Endothelial cell of umbilical vein (primary cell): ENCODE results near the gene OSBPL10. TPM values are rescaled to one million over a fixed set of nuclear protein-coding genes. Genes with fewer than 3 reads are reported as not detected.

Experiments used
- BruUV-seq: library from RNA; stranded (reverse); fragments of 400-500 nt; replicated peaks from 2 replicates; lab custom pipeline; 2021; lab: Mats Ljungman, UMichigan
- CTCF ChIA-PET: fragments of 300-600, 350-600 bp; sonication (Branson Sonifier 250); formaldehyde crosslinking; loops from one replicate; lab custom pipeline; 2021; ENCODE audit warnings: antibody characterized with exemption, inconsistent platforms; lab: Charles Lee
- POLR2A ChIA-PET: fragments of 300-600, 350-600 bp; sonication (Branson Sonifier 250); formaldehyde crosslinking; loops from one replicate; lab custom pipeline; 2021; ENCODE audit warnings: antibody characterized with exemption, inconsistent platforms; lab: Charles Lee
- DNase-seq: peaks from one replicate; pipeline ENCODE4 v3.0.0-alpha.2; 2011; ENCODE audit warnings: low read depth, low spot score
- FAIRE-seq: peaks from 2 replicates; lab custom pipeline; 2011; peaks lifted over from hg19 to GRCh38; lab: Jason Lieb, UNC
- H2AFZ ChIP-seq: 2 replicates; pipeline ENCODE4 v1.6.0; 2012; ENCODE audit warnings: low read depth, low read length, control low read depth, inconsistent platforms
- H3K27ac ChIP-seq: 2 replicates; pipeline ENCODE4 v1.5.1; 2011; ENCODE audit warnings: low read depth, mild to moderate bottlenecking, control low read depth, low read length, moderate library complexity; ENCODE audit not compliant: insufficient read depth
- H3K27me3 ChIP-seq, 2 experiments: 2 replicates each; pipeline versions ENCODE4 v1.6.0 to v1.6.1; 2011; ENCODE audit warnings: low read length in 2 of 2, mixed read lengths in 1 of 2; ENCODE audit not compliant: control insufficient read depth in 2 of 2, insufficient read depth in 2 of 2
- H3K36me3 ChIP-seq, 2 experiments: 2 replicates in 1 of 2; 3 replicates in 1 of 2; pipeline ENCODE4 v1.5.1; 2011; ENCODE audit warnings: low read length in 2 of 2, mild to moderate bottlenecking in 1 of 2, moderate library complexity in 1 of 2; ENCODE audit not compliant: control insufficient read depth in 2 of 2, insufficient read depth in 2 of 2; ENCODE audit errors: extremely low read depth in 1 of 2
- H3K4me1 ChIP-seq: 3 replicates; pipeline ENCODE4 v1.5.1; 2011; ENCODE audit warnings: mild to moderate bottlenecking, low read length; ENCODE audit not compliant: control insufficient read depth, insufficient read depth; ENCODE audit errors: extremely low read depth
- H3K4me2 ChIP-seq: 2 replicates; pipeline ENCODE4 v1.6.1; 2011; ENCODE audit warnings: low read length, control low read depth, mixed read lengths; ENCODE audit not compliant: insufficient read depth
- H3K4me3 ChIP-seq, 3 experiments: fragments of 200-600 bp in 1 of 3; sonication (generic), shearing (Covaris generic) in 1 of 3; replicated peaks in 1 of 3; 2 replicates each; pipeline ENCODE4 v1.5.1; 2011 to 2016; ENCODE audit warnings: control low read depth in 3 of 3, low read length in 3 of 3, mild to moderate bottlenecking in 2 of 3, inconsistent platforms in 1 of 3, low read depth in 1 of 3, moderate library complexity in 1 of 3; ENCODE audit not compliant: insufficient read depth in 1 of 3
- H3K79me2 ChIP-seq: 2 replicates; pipeline ENCODE4 v1.6.0; 2012; ENCODE audit warnings: low read length, inconsistent platforms; ENCODE audit not compliant: control insufficient read depth, insufficient read depth
- H3K9ac ChIP-seq: replicated peaks from 2 replicates; pipeline ENCODE3; 2011; ENCODE audit warnings: low read length, control low read depth; ENCODE audit not compliant: insufficient read depth; ENCODE audit errors: extremely low read depth
- H3K9me1 ChIP-seq: replicated peaks from 3 replicates; pipeline ENCODE4 v1.6.0; 2011; ENCODE audit warnings: mild to moderate bottlenecking, low read length; ENCODE audit not compliant: control insufficient read depth, insufficient read depth; ENCODE audit errors: extremely low read depth
- H3K9me3 ChIP-seq: replicated peaks from 2 replicates; pipeline ENCODE4 v1.5.1; 2012; ENCODE audit warnings: low read length, inconsistent platforms; ENCODE audit not compliant: control insufficient read depth, insufficient read depth
- H4K20me1 ChIP-seq: replicated peaks from 2 replicates; pipeline ENCODE3; 2011; ENCODE audit warnings: mild to moderate bottlenecking, low read length; ENCODE audit not compliant: control insufficient read depth, insufficient read depth; ENCODE audit errors: extremely low read depth
- EZH2 ChIP-seq: IDR thresholded peaks from 2 replicates; pipeline ENCODE4 v1.6.1; 2012; ENCODE audit warnings: borderline replicate concordance, low read depth, mild to moderate bottlenecking, moderate library complexity, low read length, inconsistent platforms; ENCODE audit not compliant: severe bottlenecking
- FOS ChIP-seq: IDR thresholded peaks from 2 replicates; pipeline ENCODE4 v1.6.1; 2011; ENCODE audit warnings: mild to moderate bottlenecking, low read length, moderate library complexity, borderline replicate concordance; ENCODE audit not compliant: insufficient read depth
- GATA2 ChIP-seq: IDR thresholded peaks from 2 replicates; pipeline ENCODE4 v1.7.0; 2011; ENCODE audit warnings: low read depth, mild to moderate bottlenecking, moderate library complexity, mixed read lengths, low read length; ENCODE audit not compliant: insufficient read length, insufficient read depth
- JUN ChIP-seq: IDR thresholded peaks from 2 replicates; pipeline ENCODE4 v1.6.1; 2011; ENCODE audit warnings: borderline replicate concordance, low read depth; ENCODE audit not compliant: insufficient read length, insufficient read depth
- MYC ChIP-seq: IDR thresholded peaks from one replicate; pipeline ENCODE4 v1.6.1; 2011; ENCODE audit warnings: mild to moderate bottlenecking, low read depth, low read length
- POLR2A ChIP-seq: IDR thresholded peaks from 2 replicates; pipeline ENCODE4 v1.6.1; 2012; ENCODE audit warnings: low read depth, mild to moderate bottlenecking, control low read depth, low read length
- POLR2AphosphoS5 ChIP-seq: IDR thresholded peaks from 2 replicates; pipeline ENCODE4 v1.6.1; 2012; ENCODE audit warnings: low read depth, mild to moderate bottlenecking, control low read depth, low read length, moderate library complexity; ENCODE audit not compliant: insufficient read depth
- dilution Hi-C: fragments of 300-500 bp; cut with MboI; formaldehyde crosslinking; loops from one replicate; pipeline ENCODE4 v1.15.0; 2019; ENCODE audit warnings: low sequenced_read_pairs; ENCODE audit not compliant: extremely low pct_ligation_motif_present
- intact Hi-C: fragments of 100-400 bp; cut with micrococcal nuclease; formaldehyde crosslinking; loops from one replicate; pipeline ENCODE4 v1.10.0; 2022
- polyA plus RNA-seq, 4 experiments: library from polyadenylated mRNA; depleted of rRNA in 3 of 4; stranded (reverse) in 3 of 4; unstranded in 1 of 4; fragments of >200 nt; gene quantifications; 2 replicates each; pipeline versions ENCODE4 v1.2.1 to v1.2.3, GENCODE V29; 2011 to 2012; ENCODE audit warnings: missing spikeins in 1 of 4
- total RNA-seq: library from RNA; stranded (reverse); gene quantifications from 2 replicates; pipeline ENCODE4 v1.2.3, GENCODE V29; 2021
- TF ChIP-seq, protein P1 (sequence below), 2 donors: IDR thresholded peaks; 1 replicate in 1 of 2; 2 replicates in 1 of 2; pipeline ENCODE4 v1.5.1; 2011; ENCODE audit warnings: low read length in 2 of 2, mild to moderate bottlenecking in 2 of 2, moderate library complexity in 2 of 2, control low read depth in 1 of 2, inconsistent platforms in 1 of 2, low read depth in 1 of 2; ENCODE audit not compliant: insufficient read depth in 1 of 2; ENCODE audit errors: extremely low read depth in 1 of 2
- TF ChIP-seq, protein P2 (sequence below): IDR thresholded peaks from 2 replicates; pipeline ENCODE4 v1.6.1; 2011; ENCODE audit not compliant: insufficient read depth, insufficient read length

OSBPL10 gene
- total and polyA plus RNA-seq, 2 donors (not counting 3 experiments of a cell fraction or from before 2014, with no cell fraction given), result 10.8 to 47.6 TPM

GRCh38 chr3:31747785-31748184 lies 233.3 kb downstream of the OSBPL10 start:
- Histone ChIP-seq H4K20me1 (no peaks in the 10 kb centered on the region), H3K27me3 (no peaks in the 10 kb centered on the region), H3K9ac (no peak overlapping the region), H3K4me3 (no peak overlapping the region), H3K9me3 (no peaks in the 10 kb centered on the region), H3K79me2 (no peaks in the 10 kb centered on the region), H3K9me1 (no peaks in the 10 kb centered on the region), H3K4me1 (no peaks in the 10 kb centered on the region), H3K4me2 (no peak overlapping the region), H3K36me3 (no peaks in the 10 kb centered on the region), H3K27ac (no peak overlapping the region), H2AFZ (no peak overlapping the region)
- dilution Hi-C loops, result no loop called here
- intact Hi-C loops, result no loop called here
- FAIRE-seq, result no peak
- TF ChIP-seq POLR2AphosphoS5 (no peak), POLR2A (no peak), FOS (no peak), EZH2 (no peak), GATA2 (no peak), MYC (no peak), JUN (no peak)
- TF ChIP-seq, protein P1, sequence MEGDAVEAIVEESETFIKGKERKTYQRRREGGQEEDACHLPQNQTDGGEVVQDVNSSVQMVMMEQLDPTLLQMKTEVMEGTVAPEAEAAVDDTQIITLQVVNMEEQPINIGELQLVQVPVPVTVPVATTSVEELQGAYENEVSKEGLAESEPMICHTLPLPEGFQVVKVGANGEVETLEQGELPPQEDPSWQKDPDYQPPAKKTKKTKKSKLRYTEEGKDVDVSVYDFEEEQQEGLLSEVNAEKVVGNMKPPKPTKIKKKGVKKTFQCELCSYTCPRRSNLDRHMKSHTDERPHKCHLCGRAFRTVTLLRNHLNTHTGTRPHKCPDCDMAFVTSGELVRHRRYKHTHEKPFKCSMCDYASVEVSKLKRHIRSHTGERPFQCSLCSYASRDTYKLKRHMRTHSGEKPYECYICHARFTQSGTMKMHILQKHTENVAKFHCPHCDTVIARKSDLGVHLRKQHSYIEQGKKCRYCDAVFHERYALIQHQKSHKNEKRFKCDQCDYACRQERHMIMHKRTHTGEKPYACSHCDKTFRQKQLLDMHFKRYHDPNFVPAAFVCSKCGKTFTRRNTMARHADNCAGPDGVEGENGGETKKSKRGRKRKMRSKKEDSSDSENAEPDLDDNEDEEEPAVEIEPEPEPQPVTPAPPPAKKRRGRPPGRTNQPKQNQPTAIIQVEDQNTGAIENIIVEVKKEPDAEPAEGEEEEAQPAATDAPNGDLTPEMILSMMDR (IDR thresholded peaks at IDR 0.05; ENCODE audit: extremely low read depth in 1 of 2, insufficient read depth in 1 of 2, low read depth in 1 of 2, low read length in 2 of 2), result no peak
- TF ChIP-seq, protein P2, sequence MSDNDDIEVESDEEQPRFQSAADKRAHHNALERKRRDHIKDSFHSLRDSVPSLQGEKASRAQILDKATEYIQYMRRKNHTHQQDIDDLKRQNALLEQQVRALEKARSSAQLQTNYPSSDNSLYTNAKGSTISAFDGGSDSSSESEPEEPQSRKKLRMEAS, result no peak
- no peak for DNase-seq
- ChIA-PET CTCF (no interaction called here), POLR2A (no interaction called here)
- no TSS peak for BruUV-seq
